ENCODE data around the gene GYS1.

The GYS1 gene

DNA sequence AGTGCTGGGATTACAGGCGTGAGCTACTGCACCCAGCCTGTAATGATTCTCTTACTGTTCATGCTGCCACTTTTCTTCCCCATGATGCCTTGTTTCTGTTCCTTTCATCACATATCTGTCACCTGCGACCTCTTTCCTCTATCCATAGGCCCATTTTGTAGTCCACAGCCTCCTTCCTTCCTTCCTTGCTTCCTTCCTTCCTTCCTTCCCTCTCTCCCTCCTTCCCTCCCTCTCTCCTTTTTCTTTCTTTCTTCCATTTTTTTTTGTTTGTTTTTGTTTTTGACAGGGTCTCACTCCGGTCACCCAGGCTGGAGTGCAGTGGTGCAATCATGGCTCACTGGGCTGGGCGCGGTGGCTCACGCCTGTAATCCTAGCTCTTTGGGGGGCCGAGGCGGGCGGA is 4.2 kb downstream of the GYS1 start:
- DNase-seq (ENCODE audit: low read depth) = no peak

- no peak for DNase-seq (ENCODE audit: low read depth)
Observed at GRCh38 chr19:48988286-48988685, 4.8 kb downstream of the GYS1 start.

GRCh38 chr19:48987323-48987722 is 5.8 kb downstream of the GYS1 start:
- DNase-seq (ENCODE audit: low read depth) = no peak

DNA sequence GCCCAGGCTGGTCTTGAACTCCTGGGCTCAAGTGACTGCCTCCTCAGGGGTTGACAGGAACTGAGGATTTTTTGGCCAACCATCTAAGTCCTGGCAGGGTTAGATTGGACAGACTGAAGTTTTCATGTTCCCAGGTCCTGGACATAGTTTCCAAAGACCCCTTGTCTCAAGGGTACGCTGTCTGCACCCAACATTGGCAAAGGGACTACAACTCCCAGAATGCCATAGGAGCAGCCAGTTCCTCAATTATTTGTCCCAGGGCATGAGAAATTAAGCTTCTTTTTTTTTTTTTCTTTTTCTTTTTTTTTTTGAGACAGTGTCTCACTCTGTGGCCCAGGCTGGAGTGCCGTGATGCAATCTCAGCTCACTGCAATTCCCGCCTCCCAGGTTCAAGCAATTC is 6.9 kb downstream of the GYS1 start:
- DNase-seq (ENCODE audit: low read depth) = no peak

GRCh38 chr19:48985711-48986110 is 7.4 kb downstream of the GYS1 start:
- no peak for DNase-seq (ENCODE audit: low read depth)

GRCh38 chr19:48982280-48982679 is 10.8 kb downstream of the GYS1 start:
- DNase-seq (ENCODE audit: low read depth) = no peak

DNA sequence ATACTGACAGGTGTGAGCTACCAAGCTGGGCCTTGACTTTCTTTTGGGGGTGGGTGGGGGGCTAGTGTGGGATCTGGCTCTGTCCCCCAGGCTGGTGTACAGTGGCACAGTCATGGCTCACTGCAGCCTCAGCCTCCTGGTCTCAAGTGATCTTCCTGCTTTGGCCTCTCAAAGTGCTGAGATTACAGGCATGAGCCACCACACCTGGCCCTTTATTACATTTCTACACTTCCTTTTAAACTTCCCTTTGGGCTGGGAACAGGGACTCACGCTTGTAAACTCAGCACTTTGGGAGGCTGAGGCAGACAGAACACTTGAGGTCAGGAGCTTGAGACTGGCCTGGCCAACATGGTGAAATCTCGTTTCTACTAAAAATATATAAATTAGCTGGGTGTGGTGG is 16.0 kb downstream of the GYS1 start:
- no peak for DNase-seq (ENCODE audit: low read depth)

- DNase-seq (ENCODE audit: low read depth) = no peak
Observed at GRCh38 chr19:48975947-48976847, 16.9 kb downstream of the GYS1 start.

GRCh38 chr19:48970923-48971395 is 22.1 kb downstream of the GYS1 start:
- peak; percentile 69 for DNase-seq (ENCODE audit: low read depth)

- DNase-seq (ENCODE audit: low read depth) = no peak
Observed at GRCh38 chr19:48970139-48970766, 22.9 kb downstream of the GYS1 start.

GRCh38 chr19:48969276-48970138 is 23.6 kb downstream of the GYS1 start:
- DNase-seq (ENCODE audit: low read depth) = no peak

DNA sequence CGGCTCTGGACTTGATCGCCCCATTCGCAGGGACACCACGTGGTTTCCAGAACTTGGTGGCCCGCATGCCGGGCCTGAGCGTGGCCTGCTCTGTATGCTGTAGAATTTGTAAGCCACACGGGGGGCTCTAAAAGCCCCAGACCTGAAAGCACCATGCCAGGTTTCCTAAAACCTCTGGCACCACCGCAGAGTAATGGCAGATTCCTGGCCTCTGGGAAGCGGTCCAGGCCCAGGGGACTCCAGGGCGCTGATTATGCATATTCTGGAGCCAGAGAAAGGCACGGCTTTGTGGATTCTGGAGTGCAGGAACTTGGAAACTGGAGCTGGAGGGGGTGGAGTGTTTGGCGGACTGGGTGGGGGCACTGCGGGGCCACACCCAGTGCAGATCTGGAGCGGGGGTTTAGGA is 24.3 kb downstream of the GYS1 start:
- no peak for DNase-seq (ENCODE audit: low read depth)

DNA sequence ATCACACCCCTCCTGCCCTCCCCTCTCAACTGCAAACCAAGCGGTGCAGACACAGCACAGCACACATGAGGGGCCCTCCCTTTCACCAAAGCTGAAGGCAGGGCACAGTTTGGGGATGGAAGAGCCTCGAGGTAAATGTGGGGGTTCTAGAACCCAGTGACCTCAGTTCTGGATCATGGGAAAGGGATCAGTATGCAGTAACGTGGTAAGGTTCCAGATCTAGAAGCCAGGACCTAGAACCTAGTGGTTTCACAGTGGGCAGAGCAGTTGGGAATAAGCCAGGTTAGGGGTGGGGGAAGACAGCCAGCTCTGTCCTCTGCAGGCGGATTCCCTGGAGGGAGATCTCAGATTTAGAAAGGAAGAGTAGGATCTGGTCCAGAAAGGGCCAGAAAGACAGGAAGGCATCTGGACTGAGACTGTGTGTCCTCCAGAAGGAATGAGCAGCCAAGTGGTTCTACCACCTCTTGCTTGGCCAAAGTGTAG is 24.9 kb downstream of the GYS1 start:
- DNase-seq (ENCODE audit: low read depth) = no peak

DNA sequence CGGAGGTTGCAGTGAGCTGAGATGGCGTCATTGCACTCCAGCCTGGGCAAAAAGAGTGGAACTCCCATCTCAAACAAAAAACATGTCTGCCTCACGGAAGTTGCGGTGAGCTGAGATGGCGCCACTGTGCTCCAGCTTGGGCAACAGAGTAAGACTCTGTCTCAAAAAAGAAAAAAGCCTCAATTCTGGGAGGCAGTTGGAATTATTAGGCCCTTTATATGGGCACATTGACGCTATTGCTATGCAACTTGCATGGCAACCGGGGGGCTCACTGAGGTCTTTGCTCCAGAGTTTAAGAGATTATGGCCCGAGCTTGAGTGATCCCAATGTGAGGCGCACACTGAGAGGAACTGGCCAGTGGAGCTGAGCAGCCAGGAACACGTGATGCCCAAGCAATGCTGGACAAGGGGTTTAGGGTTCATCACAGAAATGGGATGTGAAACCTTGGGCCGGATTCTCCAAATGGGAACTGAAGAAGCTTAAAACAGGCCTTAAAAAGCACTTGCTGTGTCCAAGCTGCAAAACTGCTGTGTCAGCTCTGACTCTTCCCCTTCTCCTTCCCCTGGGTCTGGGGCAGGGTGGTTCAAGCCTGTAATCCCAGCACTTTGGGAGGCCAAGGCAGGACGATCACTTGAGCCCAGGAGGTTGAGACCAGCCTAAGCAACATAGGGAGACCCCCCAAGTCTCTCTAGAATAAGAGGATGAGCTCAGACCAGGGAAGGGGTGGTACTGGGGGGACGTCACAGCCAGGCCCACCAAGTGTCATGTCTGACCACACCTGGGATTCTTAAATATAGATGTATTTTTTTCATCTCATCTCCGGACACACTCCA is 25.5 kb downstream of the GYS1 start:
- DNase-seq (ENCODE audit: low read depth) = peak; percentile 60

DNA sequence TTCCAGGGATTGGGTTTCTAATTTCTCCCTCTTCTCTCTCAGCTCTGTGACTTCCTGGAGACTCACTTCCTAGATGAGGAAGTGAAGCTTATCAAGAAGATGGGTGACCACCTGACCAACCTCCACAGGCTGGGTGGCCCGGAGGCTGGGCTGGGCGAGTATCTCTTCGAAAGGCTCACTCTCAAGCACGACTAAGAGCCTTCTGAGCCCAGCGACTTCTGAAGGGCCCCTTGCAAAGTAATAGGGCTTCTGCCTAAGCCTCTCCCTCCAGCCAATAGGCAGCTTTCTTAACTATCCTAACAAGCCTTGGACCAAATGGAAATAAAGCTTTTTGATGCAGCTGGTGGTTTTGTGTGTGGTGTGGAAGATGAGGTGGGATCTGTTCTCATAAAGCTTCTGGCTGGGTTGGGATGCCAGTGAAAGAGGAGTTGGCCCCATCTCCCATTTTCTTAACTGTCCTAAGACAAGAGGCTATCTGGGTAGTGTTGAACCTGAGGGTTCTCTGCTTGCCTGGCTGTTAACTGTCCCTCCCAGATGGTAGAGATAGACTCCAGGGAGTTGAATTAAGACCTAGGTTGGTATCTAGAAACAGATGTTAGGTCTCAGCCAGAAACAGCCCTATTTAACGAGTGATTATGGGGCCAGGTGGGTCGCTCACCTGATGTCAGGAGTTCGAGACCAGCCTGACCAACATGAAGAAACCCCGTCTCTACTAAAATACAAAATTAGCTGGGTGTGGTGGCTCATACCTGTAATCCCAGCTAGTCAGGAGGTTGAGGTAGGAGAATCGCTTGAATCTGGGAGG is 26.4 kb downstream of the GYS1 start:
- no peak for DNase-seq (ENCODE audit: low read depth)

GRCh38 chr19:48965806-48966540 is 27.1 kb downstream of the GYS1 start:
- peak; percentile 62 for DNase-seq (ENCODE audit: low read depth)

GRCh38 chr19:48965040-48965805 is 27.9 kb downstream of the GYS1 start, which contains the start of gene FTL:
FTL (plus strand) TSS chr19:48965309; CDS start chr19:48965508, 199 bp downstream.
- peak; percentile 96 for DNase-seq (ENCODE audit: low read depth)

GRCh38 chr19:48964205-48965039 is 28.7 kb downstream of the GYS1 start:
- no peak for DNase-seq (ENCODE audit: low read depth)
